Mesothelial cell of epicardium (in vitro differentiated cells): Measurements from ENCODE around the gene ZBTB34. TPM values are rescaled to one million over a fixed set of nuclear protein-coding genes. Genes with fewer than 3 reads are reported as not detected.

Experiments
- DNase-seq, 2 experiments: peaks; one replicate each; pipeline ENCODE4 v3.0.0; 2021; ENCODE audit warnings: low spot score in 2 of 2; ENCODE audit not compliant: unreplicated experiment in 2 of 2
- H3K27ac Mint-ChIP-seq: 2 replicates; pipeline ENCODE4 v1.8.0; 2021; ENCODE audit warnings: mixed read lengths
- H3K27me3 Mint-ChIP-seq: 2 replicates; pipeline ENCODE4 v1.8.0; 2021; ENCODE audit warnings: low read depth, mixed read lengths
- H3K36me3 Mint-ChIP-seq: 2 replicates; pipeline ENCODE4 v1.8.0; 2021; ENCODE audit warnings: mixed read lengths
- H3K4me1 Mint-ChIP-seq: 2 replicates; pipeline ENCODE4 v1.8.0; 2021; ENCODE audit warnings: mixed read lengths
- H3K4me3 Mint-ChIP-seq: 2 replicates; pipeline ENCODE4 v1.8.0; 2021; ENCODE audit warnings: mild to moderate bottlenecking, moderate library complexity, mixed read lengths
- H3K9me3 Mint-ChIP-seq: 2 replicates; pipeline ENCODE4 v1.8.0; 2021; ENCODE audit warnings: mixed read lengths
- total RNA-seq: library from RNA; stranded (reverse); gene quantifications from 3 replicates; pipeline ENCODE4 v1.2.1, GENCODE V29; 2021
- TF ChIP-seq, protein P1 (sequence below): fragments of 200-600 bp; sonication (generic); IDR thresholded peaks from one replicate; pipeline ENCODE4 v1.5.0; 2021; ENCODE audit warnings: antibody characterized with exemption; ENCODE audit not compliant: unreplicated experiment

Gene ZBTB34
- total RNA-seq, 1 donor from 2014 or later: 23.3 TPM

DNA sequence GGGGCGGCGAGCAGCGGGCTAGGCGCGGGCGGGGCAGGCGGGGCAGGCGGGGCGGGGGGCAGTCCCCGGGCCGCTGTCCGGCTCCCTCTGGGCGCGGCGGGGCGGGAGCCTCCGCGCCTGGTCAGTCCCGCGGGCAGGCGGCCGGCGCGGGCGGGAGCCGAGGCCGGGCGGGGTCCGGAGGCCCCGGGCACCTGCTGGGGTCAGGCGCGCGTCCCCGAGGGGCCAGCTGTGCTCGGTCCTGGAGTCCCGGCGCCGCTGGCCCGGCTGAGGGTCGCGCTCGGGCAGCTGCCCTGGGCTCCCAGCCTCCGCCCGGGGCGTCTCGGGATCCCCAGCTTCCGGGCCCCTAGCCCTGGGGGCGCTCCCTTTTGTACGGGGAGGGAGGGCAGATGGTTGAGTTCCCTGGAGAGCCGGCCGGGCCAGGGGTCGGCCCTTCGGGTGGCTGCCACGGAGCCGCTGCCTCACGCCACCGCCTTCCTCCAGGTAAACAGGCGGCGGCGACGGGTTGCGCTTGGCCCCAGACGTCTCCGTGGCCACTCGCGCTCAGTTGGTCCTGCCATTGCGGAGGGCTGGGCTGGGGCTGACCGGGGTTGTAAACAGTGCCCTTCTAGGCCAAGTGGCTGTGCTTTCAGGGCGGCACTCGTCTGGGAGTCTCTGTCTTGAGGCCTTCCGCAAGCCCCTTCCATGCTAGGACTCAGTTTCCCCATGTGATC, 473 bp downstream of the ZBTB34 start:
- peak in 1 of 2 experiments; percentile 44 for DNase-seq
- Mint-ChIP-seq H3K36me3 (peaks cover 8% of the 10 kb centered on the region), H3K27ac (peak overlapping the region; percentile 91)

DNA sequence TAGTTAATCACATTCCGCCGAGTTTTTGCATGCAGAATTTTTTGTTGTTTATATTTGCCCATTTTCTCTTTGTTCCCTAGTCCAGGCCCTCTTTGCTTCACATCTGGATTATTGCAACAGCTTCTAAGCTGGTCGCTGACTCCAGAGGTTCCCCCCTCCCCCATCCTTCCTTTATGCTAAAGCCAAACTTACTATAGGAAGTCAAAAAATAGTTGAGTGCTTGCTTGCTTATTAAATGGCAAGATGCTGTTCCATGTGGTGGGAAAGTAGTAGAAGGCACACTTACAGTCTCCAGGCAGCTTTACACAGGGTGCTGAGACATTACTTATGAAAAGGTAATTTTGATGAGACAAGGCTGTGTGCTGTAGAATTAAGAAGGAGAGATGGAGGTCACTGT, 1.3 kb downstream of the ZBTB34 start:
- no peak for DNase-seq
- Mint-ChIP-seq H3K27me3 (peaks cover 9% of the 10 kb centered on the region), H3K4me3 (peak overlapping the region; percentile 81), H3K27ac (peak overlapping the region; percentile 91), H3K4me1 (peaks cover 22% of the 10 kb centered on the region), H3K9me3 (no peaks in the 10 kb centered on the region), H3K36me3 (peaks cover 11% of the 10 kb centered on the region)
- TF ChIP-seq, protein P1, sequence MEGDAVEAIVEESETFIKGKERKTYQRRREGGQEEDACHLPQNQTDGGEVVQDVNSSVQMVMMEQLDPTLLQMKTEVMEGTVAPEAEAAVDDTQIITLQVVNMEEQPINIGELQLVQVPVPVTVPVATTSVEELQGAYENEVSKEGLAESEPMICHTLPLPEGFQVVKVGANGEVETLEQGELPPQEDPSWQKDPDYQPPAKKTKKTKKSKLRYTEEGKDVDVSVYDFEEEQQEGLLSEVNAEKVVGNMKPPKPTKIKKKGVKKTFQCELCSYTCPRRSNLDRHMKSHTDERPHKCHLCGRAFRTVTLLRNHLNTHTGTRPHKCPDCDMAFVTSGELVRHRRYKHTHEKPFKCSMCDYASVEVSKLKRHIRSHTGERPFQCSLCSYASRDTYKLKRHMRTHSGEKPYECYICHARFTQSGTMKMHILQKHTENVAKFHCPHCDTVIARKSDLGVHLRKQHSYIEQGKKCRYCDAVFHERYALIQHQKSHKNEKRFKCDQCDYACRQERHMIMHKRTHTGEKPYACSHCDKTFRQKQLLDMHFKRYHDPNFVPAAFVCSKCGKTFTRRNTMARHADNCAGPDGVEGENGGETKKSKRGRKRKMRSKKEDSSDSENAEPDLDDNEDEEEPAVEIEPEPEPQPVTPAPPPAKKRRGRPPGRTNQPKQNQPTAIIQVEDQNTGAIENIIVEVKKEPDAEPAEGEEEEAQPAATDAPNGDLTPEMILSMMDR: no peak

More for the DNA sequence above, 473 bp downstream of the ZBTB34 start:
- peaks cover 26% of the 10 kb centered on the region for H3K4me1 Mint-ChIP-seq
- TF ChIP-seq, protein P1: no peak
- H3K4me3 Mint-ChIP-seq: peak overlapping the region; percentile 81
- H3K27me3 Mint-ChIP-seq: peaks cover 14% of the 10 kb centered on the region
- H3K9me3 Mint-ChIP-seq: no peaks in the 10 kb centered on the region

DNA sequence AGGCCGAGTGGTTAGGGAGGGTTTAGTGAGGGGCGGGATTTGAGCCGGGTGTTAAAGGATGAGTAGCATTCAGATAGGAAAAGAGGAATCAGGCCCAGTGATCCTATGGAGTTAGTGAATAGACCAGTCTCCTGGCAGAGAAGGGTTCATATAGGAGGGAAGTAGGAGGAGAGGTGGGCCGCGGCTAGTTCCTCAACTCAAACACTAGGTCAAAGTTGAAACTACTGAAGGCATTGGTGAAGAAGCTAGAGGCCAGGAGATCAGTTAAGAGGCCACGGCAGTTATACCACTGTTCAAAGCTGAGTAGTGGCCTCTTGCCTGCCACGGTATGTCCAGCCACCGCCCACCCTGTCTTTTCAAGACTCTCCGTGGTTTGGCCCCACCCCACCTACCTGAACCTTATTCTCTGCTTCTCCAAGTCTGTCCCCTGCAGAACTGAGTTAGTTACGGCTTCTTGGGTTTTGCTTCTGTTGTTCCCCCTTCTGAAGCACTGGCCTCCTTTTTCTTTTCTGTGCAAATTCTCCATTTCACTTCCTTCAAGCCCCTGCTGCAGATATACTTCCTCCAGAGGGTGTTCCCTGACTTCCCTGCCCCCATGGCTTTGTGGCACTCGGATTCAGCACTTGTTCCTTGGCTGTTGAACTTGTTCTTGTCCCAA, 1.8 kb downstream of the ZBTB34 start:
- peak overlapping the region; percentile 81 for H3K4me3 Mint-ChIP-seq
- H3K9me3 Mint-ChIP-seq: no peaks in the 10 kb centered on the region
- H3K36me3 Mint-ChIP-seq: peaks cover 13% of the 10 kb centered on the region
- TF ChIP-seq, protein P1: no peak
- DNase-seq: no peak
- H3K4me1 Mint-ChIP-seq: peaks cover 22% of the 10 kb centered on the region
- H3K27me3 Mint-ChIP-seq: peaks cover 8% of the 10 kb centered on the region
- peak overlapping the region; percentile 91 for H3K27ac Mint-ChIP-seq

DNA sequence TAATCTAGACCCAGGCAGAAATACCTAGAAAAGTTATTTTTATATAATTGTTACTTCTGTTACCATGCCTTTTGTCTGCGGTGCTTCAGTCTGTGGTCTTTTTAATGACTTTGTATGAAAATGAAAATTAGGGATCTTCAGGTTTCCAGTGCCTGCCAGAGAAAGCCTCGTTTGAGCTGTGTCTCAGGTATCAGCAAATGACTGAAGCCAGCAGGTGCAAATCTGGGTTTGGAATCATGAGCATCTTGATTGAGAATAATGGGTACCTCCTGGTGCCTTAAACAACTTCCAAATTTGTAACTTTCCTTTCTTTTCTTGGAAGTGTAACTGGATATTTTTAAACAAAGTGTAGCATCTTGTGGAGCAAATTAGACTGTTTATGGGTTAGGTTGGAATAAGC, 4.3 kb downstream of the ZBTB34 start:
- no peak for DNase-seq
- TF ChIP-seq, protein P1: no peak
- peaks cover 13% of the 10 kb centered on the region for H3K36me3 Mint-ChIP-seq
- no peaks in the 10 kb centered on the region for H3K27me3 Mint-ChIP-seq
- no peaks in the 10 kb centered on the region for H3K9me3 Mint-ChIP-seq
- H3K4me1 Mint-ChIP-seq: peaks cover 39% of the 10 kb centered on the region
- H3K27ac Mint-ChIP-seq: no peak overlapping the region
- H3K4me3 Mint-ChIP-seq: no peak overlapping the region

DNA sequence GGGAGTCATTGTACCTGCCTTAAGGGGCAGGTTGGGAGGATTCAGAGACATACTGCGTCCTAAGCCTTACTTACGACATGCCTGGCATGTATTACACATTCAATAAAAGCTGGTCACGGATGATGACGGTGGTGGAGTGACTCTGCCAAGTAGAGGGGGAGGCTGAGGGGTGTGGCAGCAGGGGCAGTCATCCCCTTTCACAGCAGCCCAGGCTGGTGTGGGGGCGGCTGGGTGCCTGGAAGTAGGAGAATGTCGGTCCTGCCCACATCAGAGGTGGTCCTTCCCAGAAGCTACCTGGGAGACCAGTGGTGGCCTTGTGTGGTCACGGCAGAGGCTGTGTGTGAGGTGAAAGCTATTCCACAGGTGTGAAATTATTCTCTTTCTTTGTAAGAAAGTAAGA, 8.9 kb downstream of the ZBTB34 start:
- Mint-ChIP-seq H3K27me3 (no peaks in the 10 kb centered on the region), H3K9me3 (no peaks in the 10 kb centered on the region), H3K4me3 (no peak overlapping the region), H3K4me1 (peaks cover 19% of the 10 kb centered on the region), H3K36me3 (peaks cover 20% of the 10 kb centered on the region), H3K27ac (peak overlapping the region; percentile 12)
- TF ChIP-seq, protein P1: no peak
- DNase-seq: no peak
